HEK293 (cell line): ENCODE measurements around the gene LHX6.

ENCODE experiments used
- CTCF ChIA-PET: fragments of 350-600 bp; formaldehyde crosslinking; extraction: SDS; loops from one replicate; lab custom pipeline; 2021; ENCODE audit warnings: antibody characterized with exemption; lab: Yijun Ruan, JAX
- POLR2A ChIA-PET: fragments of 300-600 bp; formaldehyde crosslinking; extraction: SDS; loops from one replicate; lab custom pipeline; 2020; ENCODE audit warnings: antibody characterized with exemption, inconsistent platforms; lab: Yijun Ruan, JAX
- H3K27ac ChIP-seq: fragments of 200-500 bp; sonication (Bioruptor generic); 2 replicates; pipeline ENCODE4 v1.5.1; 2014; ENCODE audit warnings: low read depth, low read length, control low read depth, inconsistent platforms; ENCODE audit errors: extremely low read depth
- H3K36me3 ChIP-seq, 2 experiments: fragments of 200-500 bp in 1 of 2; sonication (Bioruptor generic) in 1 of 2; 1 replicate in 1 of 2; 2 replicates in 1 of 2; pipeline ENCODE4 v1.5.1; 2014 to 2017; ENCODE audit warnings: inconsistent platforms in 2 of 2, low read length in 2 of 2; ENCODE audit not compliant: control insufficient read depth in 2 of 2, insufficient read depth in 1 of 2
- H3K4me1 ChIP-seq: fragments of 200-500 bp; sonication (Bioruptor generic); 2 replicates; pipeline ENCODE4 v1.5.1; 2014; ENCODE audit warnings: mild to moderate bottlenecking, low read length, inconsistent platforms; ENCODE audit not compliant: control insufficient read depth, insufficient read depth
- H3K4me3 ChIP-seq: 2 replicates; pipeline ENCODE4 v1.5.1; 2011; ENCODE audit warnings: low read depth, mild to moderate bottlenecking, control low read depth, low read length, moderate library complexity
- H3K9me3 ChIP-seq: fragments of 200-500 bp; sonication (Bioruptor generic); 2 replicates; pipeline ENCODE4 v1.5.1; 2014; ENCODE audit warnings: low read depth, low read length, inconsistent platforms; ENCODE audit not compliant: control insufficient read depth, insufficient read depth
- SP2 ChIP-seq: fragments of 450-650 bp; formaldehyde crosslinking; IDR thresholded peaks from 2 replicates; pipeline ENCODE4 v1.5.1; 2016; ENCODE audit warnings: missing biosample characterization, missing genetic modification characterization
- ZNF112 ChIP-seq: fragments of 450-650 bp; formaldehyde crosslinking; IDR thresholded peaks from 2 replicates; pipeline ENCODE4 v1.5.0; 2017; ENCODE audit warnings: missing biosample characterization, missing genetic modification characterization
- ZNF132 ChIP-seq: fragments of 450-650 bp; formaldehyde crosslinking; IDR thresholded peaks from 2 replicates; pipeline ENCODE4 v1.5.1; 2017; ENCODE audit warnings: missing biosample characterization, missing genetic modification characterization, borderline replicate concordance
- ZNF133 ChIP-seq: fragments of 450-650 bp; formaldehyde crosslinking; IDR thresholded peaks from 2 replicates; pipeline ENCODE4 v1.5.1; 2016; ENCODE audit warnings: missing biosample characterization, missing genetic modification characterization
- ZNF138 ChIP-seq: fragments of 450-650 bp; formaldehyde crosslinking; IDR thresholded peaks from 2 replicates; pipeline ENCODE4 v1.5.1; 2016; ENCODE audit warnings: missing biosample characterization, missing genetic modification characterization, borderline replicate concordance
- ZNF169 ChIP-seq: fragments of 450-650 bp; formaldehyde crosslinking; IDR thresholded peaks from 2 replicates; pipeline ENCODE4 v1.5.1; 2016; ENCODE audit warnings: missing biosample characterization, missing genetic modification characterization
- ZNF2 ChIP-seq: fragments of 450-650 bp; formaldehyde crosslinking; IDR thresholded peaks from 2 replicates; pipeline ENCODE4 v1.5.1; 2016; ENCODE audit warnings: missing biosample characterization, missing genetic modification characterization
- ZNF214 ChIP-seq: fragments of 450-650 bp; formaldehyde crosslinking; IDR thresholded peaks from 2 replicates; pipeline ENCODE4 v1.5.1; 2017; ENCODE audit warnings: missing biosample characterization, mild to moderate bottlenecking, missing genetic modification characterization, borderline replicate concordance
- ZNF223 ChIP-seq: fragments of 450-650 bp; formaldehyde crosslinking; IDR thresholded peaks from 2 replicates; pipeline ENCODE4 v1.5.1; 2016; ENCODE audit warnings: missing biosample characterization, missing genetic modification characterization
- ZNF302 ChIP-seq: fragments of 450-650 bp; formaldehyde crosslinking; IDR thresholded peaks from 2 replicates; pipeline ENCODE4 v1.5.1; 2016; ENCODE audit warnings: missing biosample characterization, missing genetic modification characterization, low read depth
- ZNF37A ChIP-seq: fragments of 450-650 bp; IDR thresholded peaks from 2 replicates; pipeline ENCODE4 v1.5.1; 2018; ENCODE audit warnings: missing biosample characterization, missing genetic modification characterization
- ZNF394 ChIP-seq: fragments of 450-650 bp; formaldehyde crosslinking; IDR thresholded peaks from 2 replicates; pipeline ENCODE4 v1.5.1; 2016; ENCODE audit warnings: missing biosample characterization, missing genetic modification characterization, mild to moderate bottlenecking, moderate library complexity, borderline replicate concordance
- ZNF416 ChIP-seq: fragments of 450-650 bp; formaldehyde crosslinking; IDR thresholded peaks from 2 replicates; pipeline ENCODE4 v1.5.1; 2016; ENCODE audit warnings: missing biosample characterization, missing genetic modification characterization
- ZNF423 ChIP-seq: fragments of 450-650 bp; formaldehyde crosslinking; IDR thresholded peaks from 2 replicates; pipeline ENCODE4 v1.5.1; 2016; ENCODE audit warnings: missing biosample characterization, missing genetic modification characterization
- ZNF510 ChIP-seq: fragments of 450-650 bp; formaldehyde crosslinking; IDR thresholded peaks from 2 replicates; pipeline ENCODE4 v1.5.1; 2018; ENCODE audit warnings: mild to moderate bottlenecking, missing genetic modification characterization, missing biosample characterization; ENCODE audit not compliant: insufficient replicate concordance
- ZNF555 ChIP-seq: fragments of 450-650 bp; formaldehyde crosslinking; conservative IDR thresholded peaks from 2 replicates; pipeline ENCODE4 v1.5.1; 2017; ENCODE audit warnings: missing biosample characterization, mild to moderate bottlenecking, missing genetic modification characterization, inconsistent platforms
- ZNF610 ChIP-seq: fragments of 450-650 bp; formaldehyde crosslinking; IDR thresholded peaks from 2 replicates; pipeline ENCODE4 v1.5.1; 2016; ENCODE audit warnings: missing biosample characterization, missing genetic modification characterization, borderline replicate concordance
- ZNF626 ChIP-seq: fragments of 450-650 bp; sonication (Bioruptor Pico); formaldehyde crosslinking; IDR thresholded peaks from 2 replicates; pipeline ENCODE4 v1.5.1; 2018; ENCODE audit warnings: missing biosample characterization, missing genetic modification characterization, inconsistent platforms
- ZNF658 ChIP-seq: fragments of 450-650 bp; formaldehyde crosslinking; IDR thresholded peaks from 2 replicates; pipeline ENCODE4; 2016; ENCODE audit warnings: missing biosample characterization, missing genetic modification characterization
- ZNF660 ChIP-seq: fragments of 450-650 bp; IDR thresholded peaks from 2 replicates; pipeline ENCODE4 v1.5.1; 2018; ENCODE audit warnings: missing biosample characterization, mild to moderate bottlenecking, missing genetic modification characterization
- ZNF670 ChIP-seq: fragments of 450-650 bp; formaldehyde crosslinking; IDR thresholded peaks from 2 replicates; pipeline ENCODE4 v1.5.1; 2016; ENCODE audit warnings: missing biosample characterization, missing genetic modification characterization, low read depth
- ZNF768 ChIP-seq: fragments of 450-650 bp; formaldehyde crosslinking; IDR thresholded peaks from 2 replicates; pipeline ENCODE4 v1.5.1; 2018; ENCODE audit warnings: missing biosample characterization, mild to moderate bottlenecking, missing genetic modification characterization
- ZSCAN16 ChIP-seq: fragments of 450-650 bp; formaldehyde crosslinking; IDR thresholded peaks from 2 replicates; pipeline ENCODE4 v1.5.1; 2016; ENCODE audit warnings: missing biosample characterization, missing genetic modification characterization
- TF ChIP-seq, protein P1 (sequence below): fragments of 450-650 bp; formaldehyde crosslinking; IDR thresholded peaks from 2 replicates; pipeline ENCODE4 v1.5.1; 2016; ENCODE audit warnings: missing biosample characterization, missing genetic modification characterization
- TF ChIP-seq, protein P2 (sequence below): fragments of 450-650 bp; formaldehyde crosslinking; IDR thresholded peaks from 2 replicates; pipeline ENCODE4 v1.5.1; 2016; ENCODE audit warnings: missing biosample characterization, missing genetic modification characterization
- TF ChIP-seq, protein P3 (sequence below): fragments of 450-650 bp; formaldehyde crosslinking; IDR thresholded peaks from 2 replicates; pipeline ENCODE4 v1.5.1; 2016; ENCODE audit warnings: missing biosample characterization, missing genetic modification characterization
- TF ChIP-seq, protein P4 (sequence below): fragments of 450-650 bp; formaldehyde crosslinking; IDR thresholded peaks from 2 replicates; pipeline ENCODE4 v1.5.1; 2016; ENCODE audit warnings: missing biosample characterization, missing genetic modification characterization
- TF ChIP-seq, protein P5 (sequence below): fragments of 450-650 bp; formaldehyde crosslinking; IDR thresholded peaks from 2 replicates; pipeline ENCODE4 v1.5.1; 2016; ENCODE audit warnings: missing biosample characterization, missing genetic modification characterization, low read depth

Gene LHX6

DNA sequence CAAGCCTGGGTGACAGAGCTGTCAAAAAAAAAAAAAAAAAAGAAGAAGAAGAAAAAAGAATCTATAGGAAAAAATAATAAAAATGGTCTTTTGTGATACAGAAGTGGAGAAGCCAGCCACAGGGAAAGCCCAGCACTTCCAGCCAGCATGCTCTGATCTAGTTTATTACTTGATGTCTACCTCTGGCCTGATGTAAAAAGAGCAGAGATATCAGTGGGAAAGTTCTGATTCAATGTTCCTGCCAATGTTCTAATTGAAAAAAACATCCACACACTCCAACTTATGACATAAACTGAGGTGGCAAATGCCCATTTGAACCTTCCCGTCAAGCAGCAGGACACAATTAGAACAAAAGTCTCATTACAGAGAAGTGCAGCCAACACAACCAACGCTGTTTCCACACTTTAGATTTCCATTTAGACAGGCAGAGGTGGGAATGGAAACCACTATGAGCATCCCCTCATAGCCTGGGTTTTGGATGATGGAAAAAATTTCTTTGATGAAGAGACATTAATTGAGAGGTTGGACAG is 30.2 kb upstream of the LHX6 start (continued):
- TF ChIP-seq, protein P1, sequence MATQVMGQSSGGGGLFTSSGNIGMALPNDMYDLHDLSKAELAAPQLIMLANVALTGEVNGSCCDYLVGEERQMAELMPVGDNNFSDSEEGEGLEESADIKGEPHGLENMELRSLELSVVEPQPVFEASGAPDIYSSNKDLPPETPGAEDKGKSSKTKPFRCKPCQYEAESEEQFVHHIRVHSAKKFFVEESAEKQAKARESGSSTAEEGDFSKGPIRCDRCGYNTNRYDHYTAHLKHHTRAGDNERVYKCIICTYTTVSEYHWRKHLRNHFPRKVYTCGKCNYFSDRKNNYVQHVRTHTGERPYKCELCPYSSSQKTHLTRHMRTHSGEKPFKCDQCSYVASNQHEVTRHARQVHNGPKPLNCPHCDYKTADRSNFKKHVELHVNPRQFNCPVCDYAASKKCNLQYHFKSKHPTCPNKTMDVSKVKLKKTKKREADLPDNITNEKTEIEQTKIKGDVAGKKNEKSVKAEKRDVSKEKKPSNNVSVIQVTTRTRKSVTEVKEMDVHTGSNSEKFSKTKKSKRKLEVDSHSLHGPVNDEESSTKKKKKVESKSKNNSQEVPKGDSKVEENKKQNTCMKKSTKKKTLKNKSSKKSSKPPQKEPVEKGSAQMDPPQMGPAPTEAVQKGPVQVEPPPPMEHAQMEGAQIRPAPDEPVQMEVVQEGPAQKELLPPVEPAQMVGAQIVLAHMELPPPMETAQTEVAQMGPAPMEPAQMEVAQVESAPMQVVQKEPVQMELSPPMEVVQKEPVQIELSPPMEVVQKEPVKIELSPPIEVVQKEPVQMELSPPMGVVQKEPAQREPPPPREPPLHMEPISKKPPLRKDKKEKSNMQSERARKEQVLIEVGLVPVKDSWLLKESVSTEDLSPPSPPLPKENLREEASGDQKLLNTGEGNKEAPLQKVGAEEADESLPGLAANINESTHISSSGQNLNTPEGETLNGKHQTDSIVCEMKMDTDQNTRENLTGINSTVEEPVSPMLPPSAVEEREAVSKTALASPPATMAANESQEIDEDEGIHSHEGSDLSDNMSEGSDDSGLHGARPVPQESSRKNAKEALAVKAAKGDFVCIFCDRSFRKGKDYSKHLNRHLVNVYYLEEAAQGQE (tag by site-specific recombination) = no peak
- TF ChIP-seq ZNF555 (tag by site-specific recombination) = no peak
- no peak for TF ChIP-seq SP2 (tag by site-specific recombination)
- no peak for TF ChIP-seq ZNF223
- no peak for TF ChIP-seq ZNF138 (tag by site-specific recombination)
- TF ChIP-seq ZNF214 (tag by site-specific recombination) = no peak
- TF ChIP-seq ZNF169 (tag by site-specific recombination) = no peak
- no peak for TF ChIP-seq ZNF660 (tag by site-specific recombination)
- TF ChIP-seq ZNF626 (tag by site-specific recombination) = no peak
- TF ChIP-seq, protein P2, sequence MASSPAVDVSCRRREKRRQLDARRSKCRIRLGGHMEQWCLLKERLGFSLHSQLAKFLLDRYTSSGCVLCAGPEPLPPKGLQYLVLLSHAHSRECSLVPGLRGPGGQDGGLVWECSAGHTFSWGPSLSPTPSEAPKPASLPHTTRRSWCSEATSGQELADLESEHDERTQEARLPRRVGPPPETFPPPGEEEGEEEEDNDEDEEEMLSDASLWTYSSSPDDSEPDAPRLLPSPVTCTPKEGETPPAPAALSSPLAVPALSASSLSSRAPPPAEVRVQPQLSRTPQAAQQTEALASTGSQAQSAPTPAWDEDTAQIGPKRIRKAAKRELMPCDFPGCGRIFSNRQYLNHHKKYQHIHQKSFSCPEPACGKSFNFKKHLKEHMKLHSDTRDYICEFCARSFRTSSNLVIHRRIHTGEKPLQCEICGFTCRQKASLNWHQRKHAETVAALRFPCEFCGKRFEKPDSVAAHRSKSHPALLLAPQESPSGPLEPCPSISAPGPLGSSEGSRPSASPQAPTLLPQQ (tag by site-specific recombination) = no peak

DNA sequence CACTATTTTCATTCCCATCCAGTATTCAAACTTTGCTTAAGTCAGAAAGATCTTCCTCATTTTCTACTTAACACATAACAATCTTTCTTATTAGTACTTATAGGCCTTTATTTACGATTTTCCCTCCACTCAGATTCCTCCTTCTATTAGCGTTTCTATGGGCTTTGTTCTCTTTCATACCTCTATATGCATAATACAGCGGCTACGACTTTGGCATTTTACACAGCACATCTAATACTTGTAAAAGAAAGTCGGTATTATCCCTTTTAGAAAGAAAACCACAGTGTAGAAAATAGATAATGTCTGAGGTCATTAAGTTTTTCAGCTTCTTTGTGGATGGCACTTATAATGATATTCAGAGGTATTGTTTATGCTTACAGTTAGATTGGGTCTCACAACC is 27.4 kb upstream of the LHX6 start:
- POLR2A ChIA-PET = interaction anchor here (1.6 kb wide), 1 partner anchor 9 kb away, joined by 5 read pairs; the partner anchor contains the start of genes MRRF and RBM18
- CTCF ChIA-PET = no interaction called here
- no peak overlapping the region for H3K4me3 ChIP-seq
- peaks cover 10 to 73% of the 10 kb centered on the region in 2 experiments for H3K36me3 ChIP-seq
- no peak for TF ChIP-seq ZNF37A (tag by site-specific recombination)
- TF ChIP-seq, protein P3, sequence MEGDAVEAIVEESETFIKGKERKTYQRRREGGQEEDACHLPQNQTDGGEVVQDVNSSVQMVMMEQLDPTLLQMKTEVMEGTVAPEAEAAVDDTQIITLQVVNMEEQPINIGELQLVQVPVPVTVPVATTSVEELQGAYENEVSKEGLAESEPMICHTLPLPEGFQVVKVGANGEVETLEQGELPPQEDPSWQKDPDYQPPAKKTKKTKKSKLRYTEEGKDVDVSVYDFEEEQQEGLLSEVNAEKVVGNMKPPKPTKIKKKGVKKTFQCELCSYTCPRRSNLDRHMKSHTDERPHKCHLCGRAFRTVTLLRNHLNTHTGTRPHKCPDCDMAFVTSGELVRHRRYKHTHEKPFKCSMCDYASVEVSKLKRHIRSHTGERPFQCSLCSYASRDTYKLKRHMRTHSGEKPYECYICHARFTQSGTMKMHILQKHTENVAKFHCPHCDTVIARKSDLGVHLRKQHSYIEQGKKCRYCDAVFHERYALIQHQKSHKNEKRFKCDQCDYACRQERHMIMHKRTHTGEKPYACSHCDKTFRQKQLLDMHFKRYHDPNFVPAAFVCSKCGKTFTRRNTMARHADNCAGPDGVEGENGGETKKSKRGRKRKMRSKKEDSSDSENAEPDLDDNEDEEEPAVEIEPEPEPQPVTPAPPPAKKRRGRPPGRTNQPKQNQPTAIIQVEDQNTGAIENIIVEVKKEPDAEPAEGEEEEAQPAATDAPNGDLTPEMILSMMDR = no peak
- no peak for TF ChIP-seq ZNF302 (tag by site-specific recombination)
- no peak for TF ChIP-seq ZNF133
- no peak for TF ChIP-seq ZNF768 (tag by site-specific recombination)
- TF ChIP-seq ZNF423 = no peak
- no peak for TF ChIP-seq ZNF416 (tag by site-specific recombination)
- no peak for TF ChIP-seq ZNF214 (tag by site-specific recombination)
- no peak for TF ChIP-seq ZNF112 (tag by site-specific recombination)
- TF ChIP-seq ZNF670 = no peak
- TF ChIP-seq, protein P4, sequence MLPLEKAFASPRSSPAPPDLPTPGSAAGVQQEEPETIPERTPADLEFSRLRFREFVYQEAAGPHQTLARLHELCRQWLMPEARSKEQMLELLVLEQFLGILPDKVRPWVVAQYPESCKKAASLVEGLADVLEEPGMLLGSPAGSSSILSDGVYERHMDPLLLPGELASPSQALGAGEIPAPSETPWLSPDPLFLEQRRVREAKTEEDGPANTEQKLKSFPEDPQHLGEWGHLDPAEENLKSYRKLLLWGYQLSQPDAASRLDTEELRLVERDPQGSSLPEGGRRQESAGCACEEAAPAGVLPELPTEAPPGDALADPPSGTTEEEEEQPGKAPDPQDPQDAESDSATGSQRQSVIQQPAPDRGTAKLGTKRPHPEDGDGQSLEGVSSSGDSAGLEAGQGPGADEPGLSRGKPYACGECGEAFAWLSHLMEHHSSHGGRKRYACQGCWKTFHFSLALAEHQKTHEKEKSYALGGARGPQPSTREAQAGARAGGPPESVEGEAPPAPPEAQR = no peak
- TF ChIP-seq ZNF658 = no peak
- TF ChIP-seq ZSCAN16 (tag by site-specific recombination) = no peak
- TF ChIP-seq ZNF394 = no peak
- TF ChIP-seq ZNF610 = no peak
- TF ChIP-seq ZNF2 (tag by site-specific recombination) = no peak
- no peak for TF ChIP-seq ZNF132
- no peak for TF ChIP-seq ZNF510 (tag by site-specific recombination)
- TF ChIP-seq, protein P5, sequence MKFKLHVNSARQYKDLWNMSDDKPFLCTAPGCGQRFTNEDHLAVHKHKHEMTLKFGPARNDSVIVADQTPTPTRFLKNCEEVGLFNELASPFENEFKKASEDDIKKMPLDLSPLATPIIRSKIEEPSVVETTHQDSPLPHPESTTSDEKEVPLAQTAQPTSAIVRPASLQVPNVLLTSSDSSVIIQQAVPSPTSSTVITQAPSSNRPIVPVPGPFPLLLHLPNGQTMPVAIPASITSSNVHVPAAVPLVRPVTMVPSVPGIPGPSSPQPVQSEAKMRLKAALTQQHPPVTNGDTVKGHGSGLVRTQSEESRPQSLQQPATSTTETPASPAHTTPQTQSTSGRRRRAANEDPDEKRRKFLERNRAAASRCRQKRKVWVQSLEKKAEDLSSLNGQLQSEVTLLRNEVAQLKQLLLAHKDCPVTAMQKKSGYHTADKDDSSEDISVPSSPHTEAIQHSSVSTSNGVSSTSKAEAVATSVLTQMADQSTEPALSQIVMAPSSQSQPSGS (tag by site-specific recombination) = no peak
- H3K4me1 ChIP-seq = no peaks in the 10 kb centered on the region
- H3K27ac ChIP-seq = no peak overlapping the region
- H3K9me3 ChIP-seq = no peaks in the 10 kb centered on the region
